WTC11 (cell line): ENCODE results near the gene AK9. TPM values are rescaled to one million over a fixed set of nuclear protein-coding genes. Genes with fewer than 3 reads are reported as not detected.

Experiments used
- ATAC-seq: fragments of 200-7000 bp; cut with Tn5 transposase; 2 replicates; pipeline ENCODE4 v1.10.0; 2021; ENCODE audit warnings: mild to moderate bottlenecking, moderate library complexity
- CTCF ChIA-PET: fragments of 300-600 bp; sonication (Branson Sonifier 250); formaldehyde crosslinking; loops from one replicate; lab custom pipeline; 2021; ENCODE audit warnings: antibody characterized with exemption; lab: Charles Lee
- POLR2A ChIA-PET: fragments of 350-600 bp; sonication (Branson Sonifier 250); formaldehyde crosslinking; loops from one replicate; lab custom pipeline; 2021; ENCODE audit warnings: antibody characterized with exemption; lab: Charles Lee
- DNase-seq: peaks from one replicate; pipeline ENCODE4 v3.0.0; 2021; ENCODE audit warnings: low spot score
- H3K27ac Mint-ChIP-seq: 2 replicates; pipeline ENCODE4 v1.8.0; 2021; ENCODE audit warnings: mixed read lengths
- H3K27me3 Mint-ChIP-seq: 2 replicates; pipeline ENCODE4 v1.8.0; 2021; ENCODE audit warnings: low read depth, mild to moderate bottlenecking, moderate library complexity, mixed read lengths
- H3K36me3 Mint-ChIP-seq: 2 replicates; pipeline ENCODE4 v1.8.0; 2021; ENCODE audit warnings: mixed read lengths
- H3K4me1 Mint-ChIP-seq: 2 replicates; pipeline ENCODE4 v1.8.0; 2022; ENCODE audit warnings: mixed read lengths
- H3K4me3 Mint-ChIP-seq: 2 replicates; pipeline ENCODE4 v1.8.0; 2021; ENCODE audit warnings: mild to moderate bottlenecking, moderate library complexity, mixed read lengths
- H3K9me3 Mint-ChIP-seq: 2 replicates; pipeline ENCODE4 v1.8.0; 2021; ENCODE audit warnings: mixed read lengths
- AFF4 ChIP-seq: sonication (generic); formaldehyde crosslinking; IDR thresholded peaks from 2 replicates; pipeline ENCODE4 v1.8.1; 2023; ENCODE audit warnings: mild to moderate bottlenecking, missing genetic modification reagents, borderline replicate concordance
- ATF6 ChIP-seq: sonication (generic); formaldehyde crosslinking; IDR thresholded peaks from 2 replicates; pipeline ENCODE4 v1.8.1; 2023; ENCODE audit warnings: mild to moderate bottlenecking, missing genetic modification reagents
- CBFB ChIP-seq: sonication (generic); formaldehyde crosslinking; IDR thresholded peaks from 2 replicates; pipeline ENCODE4 v1.8.1; 2022; ENCODE audit warnings: mild to moderate bottlenecking, low read depth, missing genetic modification reagents
- CREB1 ChIP-seq: sonication (generic); formaldehyde crosslinking; IDR thresholded peaks from 2 replicates; pipeline ENCODE4 v1.8.0; 2023; ENCODE audit warnings: mild to moderate bottlenecking, missing genetic modification reagents
- CREM ChIP-seq: sonication (generic); formaldehyde crosslinking; IDR thresholded peaks from 2 replicates; pipeline ENCODE4 v1.8.1; 2022; ENCODE audit warnings: mild to moderate bottlenecking, missing genetic modification reagents, moderate library complexity
- E2F1 ChIP-seq: sonication (generic); formaldehyde crosslinking; IDR thresholded peaks from 2 replicates; pipeline ENCODE4 v1.8.0; 2022; ENCODE audit warnings: mild to moderate bottlenecking, missing genetic modification reagents
- ELF4 ChIP-seq: sonication (generic); formaldehyde crosslinking; IDR thresholded peaks from 2 replicates; pipeline ENCODE4 v1.8.1; 2022; ENCODE audit warnings: low read depth, mild to moderate bottlenecking, moderate library complexity, missing genetic modification reagents
- ESRRA ChIP-seq: sonication (generic); formaldehyde crosslinking; IDR thresholded peaks from 2 replicates; pipeline ENCODE4 v1.8.1; 2022; ENCODE audit warnings: mild to moderate bottlenecking, missing genetic modification reagents, borderline replicate concordance
- KAT7 ChIP-seq: sonication (generic); formaldehyde crosslinking; IDR thresholded peaks from 2 replicates; pipeline ENCODE4 v1.8.1; 2023; ENCODE audit warnings: missing genetic modification reagents, mild to moderate bottlenecking, borderline replicate concordance
- MLX ChIP-seq: sonication (generic); formaldehyde crosslinking; IDR thresholded peaks from 2 replicates; pipeline ENCODE4 v1.8.1; 2023; ENCODE audit warnings: mild to moderate bottlenecking, missing genetic modification reagents, moderate library complexity
- NFE2L1 ChIP-seq: sonication (generic); formaldehyde crosslinking; IDR thresholded peaks from 2 replicates; pipeline ENCODE4 v1.8.1; 2023; ENCODE audit warnings: missing genetic modification reagents
- NFYB ChIP-seq: sonication (generic); formaldehyde crosslinking; conservative IDR thresholded peaks from 2 replicates; pipeline ENCODE4 v1.8.0; 2022; ENCODE audit warnings: low read depth, missing genetic modification reagents
- NR1H2 ChIP-seq: sonication (generic); formaldehyde crosslinking; IDR thresholded peaks from 2 replicates; pipeline ENCODE4 v1.9.0; 2021; ENCODE audit warnings: mild to moderate bottlenecking, moderate library complexity, missing genetic modification reagents
- SOX15 ChIP-seq: fragments of 250-450 bp; sonication (Bioruptor Pico); IDR thresholded peaks from 2 replicates; pipeline ENCODE4 v1.9.0; 2021; ENCODE audit warnings: mild to moderate bottlenecking
- TEAD4 ChIP-seq: sonication (generic); formaldehyde crosslinking; IDR thresholded peaks from 2 replicates; pipeline ENCODE4 v1.8.0; 2022; ENCODE audit warnings: mild to moderate bottlenecking, missing genetic modification reagents
- USF1 ChIP-seq: sonication (generic); formaldehyde crosslinking; IDR thresholded peaks from 2 replicates; pipeline ENCODE4 v1.8.0; 2022; ENCODE audit warnings: mild to moderate bottlenecking, missing genetic modification reagents
- ZBTB21 ChIP-seq: sonication (generic); formaldehyde crosslinking; IDR thresholded peaks from 2 replicates; pipeline ENCODE4 v1.8.1; 2023; ENCODE audit warnings: mild to moderate bottlenecking, missing genetic modification reagents, borderline replicate concordance
- ZBTB43 ChIP-seq: sonication (generic); formaldehyde crosslinking; IDR thresholded peaks from 2 replicates; pipeline ENCODE4 v1.8.1; 2023; ENCODE audit warnings: mild to moderate bottlenecking, missing genetic modification reagents
- ZNF121 ChIP-seq: sonication (generic); formaldehyde crosslinking; IDR thresholded peaks from 2 replicates; pipeline ENCODE4 v1.8.0; 2023; ENCODE audit warnings: missing genetic modification reagents
- ZNF232 ChIP-seq: sonication (generic); formaldehyde crosslinking; IDR thresholded peaks from 2 replicates; pipeline ENCODE4 v1.8.0; 2022; ENCODE audit warnings: mild to moderate bottlenecking, missing genetic modification reagents
- ZNF396 ChIP-seq: fragments of 250-450 bp; sonication (Bioruptor Pico); IDR thresholded peaks from 2 replicates; pipeline ENCODE4 v1.8.0; 2021; ENCODE audit warnings: mild to moderate bottlenecking, moderate library complexity, borderline replicate concordance
- ZNF416 ChIP-seq: fragments of 250-450 bp; sonication (Bioruptor Pico); IDR thresholded peaks from 2 replicates; pipeline ENCODE4 v1.9.0; 2021; ENCODE audit warnings: mild to moderate bottlenecking, inconsistent platforms
- ZNF512 ChIP-seq: sonication (generic); formaldehyde crosslinking; IDR thresholded peaks from 2 replicates; pipeline ENCODE4 v1.8.1; 2022; ENCODE audit warnings: missing genetic modification reagents, borderline replicate concordance
- ZSCAN18 ChIP-seq: fragments of 250-450 bp; sonication (Bioruptor Pico); IDR thresholded peaks from 2 replicates; pipeline ENCODE4 v2.1.2; 2022; ENCODE audit warnings: mild to moderate bottlenecking, moderate library complexity
- total RNA-seq: library from RNA; stranded (reverse); gene quantifications from 3 replicates; pipeline ENCODE4 v1.2.3, GENCODE V29; 2021

Gene AK9
- total RNA-seq, 1 experiment from 2014 or later: 3.7 TPM

GRCh38 chr6:109580519-109580918 is 110.5 kb downstream of the AK9 start:
- Mint-ChIP-seq H3K36me3 (peaks cover 3% of the 10 kb centered on the region; the same call in 1 of the 2 replicates), H3K4me3 (no peak overlapping the region), H3K27me3 (no peaks in the 10 kb centered on the region), H3K4me1 (peaks cover 15% of the 10 kb centered on the region), H3K27ac (peak overlapping the region; percentile 92), H3K9me3 (peaks cover 8% of the 10 kb centered on the region)
- peak; percentile 13 for DNase-seq
- CTCF ChIA-PET: interaction anchor here (1.0 kb wide), 1 partner anchor 15 kb away, joined by 3 read pairs; no protein-coding TSS in a partner anchor
- peak; percentile 90 for ATAC-seq
- POLR2A ChIA-PET: no interaction called here
- no peak for TF ChIP-seq ZBTB43 (CRISPR knock-in tag)
- no peak for TF ChIP-seq ZNF121 (CRISPR knock-in tag)
- no peak for TF ChIP-seq ZNF416
- TF ChIP-seq CREM (CRISPR knock-in tag): no peak
- TF ChIP-seq ESRRA (CRISPR knock-in tag): no peak
- no peak for TF ChIP-seq ZBTB21 (CRISPR knock-in tag)
- TF ChIP-seq NR1H2 (CRISPR knock-in tag): no peak
- no peak for TF ChIP-seq ATF6
- TF ChIP-seq ZNF512: no peak
- no peak for TF ChIP-seq NFE2L1 (CRISPR knock-in tag)
- no peak for TF ChIP-seq KAT7 (CRISPR knock-in tag)
- no peak for TF ChIP-seq CBFB (CRISPR knock-in tag)
- no peak for TF ChIP-seq NFYB

- POLR2A ChIA-PET: no interaction called here
- H3K36me3 Mint-ChIP-seq: peaks cover 3% of the 10 kb centered on the region; the same call in 1 of the 2 replicates
- ATAC-seq (no peak), DNase-seq (no peak)
- no peak overlapping the region for H3K4me3 Mint-ChIP-seq
- CTCF ChIA-PET: no interaction called here
- no peak overlapping the region for H3K27ac Mint-ChIP-seq
- H3K4me1 Mint-ChIP-seq: peaks cover 15% of the 10 kb centered on the region
- H3K27me3 Mint-ChIP-seq: no peaks in the 10 kb centered on the region
- H3K9me3 Mint-ChIP-seq: peaks cover 8% of the 10 kb centered on the region
- TF ChIP-seq ZBTB21 (CRISPR knock-in tag): no peak
- no peak for TF ChIP-seq MLX (CRISPR knock-in tag)
- TF ChIP-seq AFF4 (CRISPR knock-in tag): no peak
- TF ChIP-seq NR1H2 (CRISPR knock-in tag): no peak
- TF ChIP-seq ZNF396: no peak
- no peak for TF ChIP-seq ZNF232
- TF ChIP-seq CREB1 (CRISPR knock-in tag): no peak
- TF ChIP-seq TEAD4 (CRISPR knock-in tag): no peak
- TF ChIP-seq ELF4: no peak
- TF ChIP-seq NFYB: no peak
- TF ChIP-seq E2F1 (CRISPR knock-in tag): no peak
- TF ChIP-seq SOX15 (CRISPR knock-in tag): no peak
- TF ChIP-seq USF1 (CRISPR knock-in tag): no peak
- no peak for TF ChIP-seq ZSCAN18 (CRISPR knock-in tag)
Measured at GRCh38 chr6:109579361-109579760, 111.6 kb downstream of the AK9 start.
